Testis (tissue), 2 donors: Measurements from ENCODE around the gene B4GALT1.

Experiments used
- POLR2A ChIP-seq: fragments of 450-650 bp; IDR thresholded peaks from one replicate; pipeline ENCODE4 v1.6.1; 2017; ENCODE audit warnings: antibody characterized with exemption, mild to moderate bottlenecking, moderate library complexity
- TF ChIP-seq, protein P1 (sequence below), 3 experiments: fragments of 450-650 bp in 2 of 3; fragments of 200-600 bp in 1 of 3; sonication (generic) in 1 of 3; IDR thresholded peaks; one replicate each; pipeline ENCODE4 v1.5.1; 2016 to 2019; ENCODE audit warnings: antibody characterized with exemption in 3 of 3, mild to moderate bottlenecking in 2 of 3, moderate library complexity in 1 of 3

DNA sequence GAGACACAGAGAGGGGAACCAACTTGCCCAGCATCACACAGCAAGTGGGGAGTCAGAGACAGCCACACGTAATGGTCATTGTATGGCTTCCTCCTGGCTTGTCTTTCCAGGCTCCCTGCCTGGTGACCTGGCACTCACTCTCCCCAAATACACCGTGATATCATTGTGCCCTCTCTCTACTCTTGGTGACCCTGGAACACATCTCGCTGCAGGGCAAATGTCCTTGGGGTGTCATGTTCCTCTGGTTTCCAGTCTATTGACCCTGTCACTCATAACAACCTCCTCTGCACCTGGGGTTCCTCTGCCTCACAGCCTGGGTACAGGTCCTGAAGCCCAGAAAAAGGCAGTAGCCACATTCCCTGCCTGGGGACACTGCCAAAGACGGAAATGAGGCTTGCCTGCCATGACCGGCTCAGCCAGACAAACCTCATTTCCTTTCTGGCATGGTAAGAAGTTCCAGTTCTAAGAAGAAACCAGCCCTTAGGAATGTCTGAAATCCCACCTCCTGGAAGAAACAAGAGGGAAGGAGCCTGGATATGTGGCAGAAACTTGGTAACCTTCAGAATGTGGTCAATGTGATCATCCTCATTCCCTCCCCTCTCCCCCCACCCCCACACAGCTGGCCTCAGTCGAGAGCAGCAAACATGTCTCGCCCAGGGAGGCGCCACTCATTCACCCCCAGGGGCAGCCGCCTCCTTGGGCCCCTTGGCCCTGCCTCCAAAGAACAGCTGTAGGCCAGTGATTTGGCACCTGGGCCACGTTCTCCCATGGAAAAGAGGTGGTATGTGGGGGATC, 60.1 kb downstream of the B4GALT1 start:
- TF ChIP-seq, protein P1, sequence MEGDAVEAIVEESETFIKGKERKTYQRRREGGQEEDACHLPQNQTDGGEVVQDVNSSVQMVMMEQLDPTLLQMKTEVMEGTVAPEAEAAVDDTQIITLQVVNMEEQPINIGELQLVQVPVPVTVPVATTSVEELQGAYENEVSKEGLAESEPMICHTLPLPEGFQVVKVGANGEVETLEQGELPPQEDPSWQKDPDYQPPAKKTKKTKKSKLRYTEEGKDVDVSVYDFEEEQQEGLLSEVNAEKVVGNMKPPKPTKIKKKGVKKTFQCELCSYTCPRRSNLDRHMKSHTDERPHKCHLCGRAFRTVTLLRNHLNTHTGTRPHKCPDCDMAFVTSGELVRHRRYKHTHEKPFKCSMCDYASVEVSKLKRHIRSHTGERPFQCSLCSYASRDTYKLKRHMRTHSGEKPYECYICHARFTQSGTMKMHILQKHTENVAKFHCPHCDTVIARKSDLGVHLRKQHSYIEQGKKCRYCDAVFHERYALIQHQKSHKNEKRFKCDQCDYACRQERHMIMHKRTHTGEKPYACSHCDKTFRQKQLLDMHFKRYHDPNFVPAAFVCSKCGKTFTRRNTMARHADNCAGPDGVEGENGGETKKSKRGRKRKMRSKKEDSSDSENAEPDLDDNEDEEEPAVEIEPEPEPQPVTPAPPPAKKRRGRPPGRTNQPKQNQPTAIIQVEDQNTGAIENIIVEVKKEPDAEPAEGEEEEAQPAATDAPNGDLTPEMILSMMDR (IDR thresholded peaks at IDR 0.05), result no peak
- no peak for TF ChIP-seq POLR2A
